Measurements from ENCODE around the gene CZIB.

DNA sequence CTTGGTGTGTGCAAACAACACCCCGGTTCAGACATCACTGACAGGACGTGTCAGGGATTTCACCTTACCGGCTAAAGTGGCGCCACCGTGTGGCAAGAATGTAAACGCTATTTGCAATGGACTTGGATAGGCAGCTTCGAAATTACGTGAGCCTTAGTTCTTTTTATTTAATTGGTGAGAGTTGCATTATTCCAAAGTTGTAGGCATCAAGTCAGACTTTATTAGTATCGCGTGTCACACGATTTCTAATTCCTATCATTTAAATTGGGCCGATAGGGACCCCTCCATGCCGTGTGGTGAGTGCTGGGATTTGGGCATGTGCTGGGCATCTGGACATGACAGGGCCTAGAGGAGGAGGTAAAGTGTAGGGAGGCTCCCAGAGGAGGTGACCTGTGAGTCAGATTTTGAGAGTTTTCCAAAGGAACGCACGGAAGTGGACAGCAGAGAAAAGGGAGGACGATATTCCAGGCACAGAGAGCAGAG is 38.3 kb downstream of the CZIB start:
- TF ChIP-seq, protein P1, sequence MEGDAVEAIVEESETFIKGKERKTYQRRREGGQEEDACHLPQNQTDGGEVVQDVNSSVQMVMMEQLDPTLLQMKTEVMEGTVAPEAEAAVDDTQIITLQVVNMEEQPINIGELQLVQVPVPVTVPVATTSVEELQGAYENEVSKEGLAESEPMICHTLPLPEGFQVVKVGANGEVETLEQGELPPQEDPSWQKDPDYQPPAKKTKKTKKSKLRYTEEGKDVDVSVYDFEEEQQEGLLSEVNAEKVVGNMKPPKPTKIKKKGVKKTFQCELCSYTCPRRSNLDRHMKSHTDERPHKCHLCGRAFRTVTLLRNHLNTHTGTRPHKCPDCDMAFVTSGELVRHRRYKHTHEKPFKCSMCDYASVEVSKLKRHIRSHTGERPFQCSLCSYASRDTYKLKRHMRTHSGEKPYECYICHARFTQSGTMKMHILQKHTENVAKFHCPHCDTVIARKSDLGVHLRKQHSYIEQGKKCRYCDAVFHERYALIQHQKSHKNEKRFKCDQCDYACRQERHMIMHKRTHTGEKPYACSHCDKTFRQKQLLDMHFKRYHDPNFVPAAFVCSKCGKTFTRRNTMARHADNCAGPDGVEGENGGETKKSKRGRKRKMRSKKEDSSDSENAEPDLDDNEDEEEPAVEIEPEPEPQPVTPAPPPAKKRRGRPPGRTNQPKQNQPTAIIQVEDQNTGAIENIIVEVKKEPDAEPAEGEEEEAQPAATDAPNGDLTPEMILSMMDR (conservative IDR thresholded peaks at IDR 0.05; ENCODE audit: low read depth, low read length): peak; percentile 55
- TF ChIP-seq MAFK (IDR thresholded peaks at IDR 0.05; ENCODE audit: low read depth, low read length) (no peak), POLR2A (IDR thresholded peaks at IDR 0.05; ENCODE audit: low read depth, low read length) (no peak), RFX5 (IDR thresholded peaks at IDR 0.05; ENCODE audit: low read depth, low read length) (no peak)

Measured in IMR-90 (cell line).